Smooth muscle cell (in vitro differentiated cells): ENCODE results near the gene SOX12. TPM values are rescaled to one million over a fixed set of nuclear protein-coding genes. Genes with fewer than 3 reads are reported as not detected.

Experiments used
- DNase-seq: peaks from one replicate; lab custom pipeline; 2025; ENCODE audit not compliant: unreplicated experiment; lab: John Stamatoyannopoulos, UW
- H2AFZ ChIP-seq: fragments of 200-600 bp; sonication (generic); 2 replicates; pipeline ENCODE4 v1.6.0; 2016; ENCODE audit warnings: antibody characterized with exemption, low read depth, mild to moderate bottlenecking
- H3F3A ChIP-seq: fragments of 200-600 bp; sonication (generic); 2 replicates; pipeline ENCODE4 v1.6.0; 2017; ENCODE audit warnings: antibody characterized with exemption, low read depth
- H3K27ac ChIP-seq: fragments of 200-600 bp; sonication (generic); 2 replicates; pipeline ENCODE4 v1.5.1; 2016; ENCODE audit warnings: low read depth, mild to moderate bottlenecking
- H3K27me3 ChIP-seq: fragments of 200-600 bp; sonication (generic); 2 replicates; pipeline ENCODE4 v1.6.1; 2016; ENCODE audit warnings: low read depth, mild to moderate bottlenecking
- H3K36me3 ChIP-seq: fragments of 200-600 bp; sonication (generic); 2 replicates; pipeline ENCODE4 v1.5.1; 2016; ENCODE audit warnings: low read depth
- H3K4me1 ChIP-seq: fragments of 200-600 bp; sonication (generic); 2 replicates; pipeline ENCODE4 v1.5.1; 2016; ENCODE audit warnings: low read depth
- H3K4me2 ChIP-seq: fragments of 200-600 bp; sonication (generic); 2 replicates; pipeline ENCODE4 v1.6.0; 2016; ENCODE audit warnings: mild to moderate bottlenecking
- H3K4me3 ChIP-seq: fragments of 200-600 bp; sonication (generic); 2 replicates; pipeline ENCODE4 v1.5.1; 2016; ENCODE audit warnings: mild to moderate bottlenecking
- H3K79me2 ChIP-seq: fragments of 200-600 bp; sonication (generic); 2 replicates; pipeline ENCODE4 v1.6.0; 2016; ENCODE audit warnings: low read depth, mild to moderate bottlenecking
- H3K9ac ChIP-seq: fragments of 200-600 bp; sonication (generic); 2 replicates; pipeline ENCODE4 v1.6.0; 2016; ENCODE audit warnings: low read depth
- H3K9me3 ChIP-seq: fragments of 200-600 bp; sonication (generic); replicated peaks from 2 replicates; pipeline ENCODE4 v1.5.1; 2016; ENCODE audit warnings: low read depth
- H4K20me1 ChIP-seq: fragments of 200-600 bp; sonication (generic); 2 replicates; pipeline ENCODE4 v1.6.0; 2016; ENCODE audit warnings: low read depth
- CTCF ChIP-seq: fragments of 200-600 bp; sonication (generic); IDR thresholded peaks from 2 replicates; pipeline ENCODE4 v1.5.1; 2017; ENCODE audit warnings: borderline replicate concordance, mild to moderate bottlenecking, antibody characterized with exemption; ENCODE audit not compliant: insufficient read depth, poor library complexity, severe bottlenecking
- WGBS: methylation state at CpG from one replicate; pipeline ENCODE4 v1.1.7; 2016; ENCODE audit warnings: low lambda C conversion rate; 5-methylcytosine and 5-hydroxymethylcytosine counted together
- polyA plus RNA-seq: library from polyadenylated mRNA; unstranded; fragments of >200 nt; fragmentation: Nextera tagmentation; extraction: Ambion mirVana; gene quantifications from 2 replicates; pipeline ENCODE4 v1.2.1, GENCODE V29; 2016
- total RNA-seq: library from RNA; depleted of rRNA; stranded (reverse); fragments of >200 nt; gene quantifications from 2 replicates; pipeline ENCODE4 v1.2.3, GENCODE V29; 2014

The SOX12 gene
- total and polyA plus RNA-seq, 2 experiments from 2014 or later: 7.1 to 17.7 TPM

- Histone ChIP-seq H3K4me2 (peak within 1 kb of the TSS; percentile 98), H3K4me3 (peak within 1 kb of the TSS; percentile 82), H3K79me2 (peaks cover 17% of the 10 kb centered on the region), H3K4me1 (peaks cover 10% of the 10 kb centered on the region), H2AFZ (peak within 1 kb of the TSS; percentile 77), H3K9me3 (no peaks in the 10 kb centered on the region), H3K27ac (peak within 1 kb of the TSS; percentile 97), H4K20me1 (peaks cover 4% of the 10 kb centered on the region), H3K9ac (peak within 1 kb of the TSS; percentile 89), H3F3A (peaks cover 10% of the 10 kb centered on the region), H3K27me3 (no peaks in the 10 kb centered on the region), H3K36me3 (no peaks in the 10 kb centered on the region)
- under 1% methylated on average over 15 of the region's 50 CpGs for WGBS
- TF ChIP-seq CTCF: no peak
- DNase-seq: no peak
Measured at GRCh38 chr20:346640-347316, 21.4 kb downstream of the SOX12 start, which contains the start of gene NRSN2. Gene NRSN2, plus strand, starts transcription at chr20:347111. Its CDS starts 2,533 bp downstream, at chr20:349644.

GRCh38 chr20:347317-347639 lies 21.9 kb downstream of the SOX12 start:
- 2% methylated on average over 6 of the region's 19 CpGs for WGBS
- Histone ChIP-seq H4K20me1 (peaks cover 4% of the 10 kb centered on the region), H3K36me3 (no peaks in the 10 kb centered on the region), H3K4me3 (peak overlapping the region; percentile 82), H2AFZ (peak overlapping the region; percentile 77), H3K27ac (peak overlapping the region; percentile 97), H3K4me1 (peaks cover 10% of the 10 kb centered on the region), H3K9me3 (no peaks in the 10 kb centered on the region), H3K79me2 (peaks cover 17% of the 10 kb centered on the region), H3K27me3 (no peaks in the 10 kb centered on the region), H3K9ac (peak overlapping the region; percentile 89), H3K4me2 (peak overlapping the region; percentile 98), H3F3A (peaks cover 13% of the 10 kb centered on the region)
- no peak for DNase-seq
- TF ChIP-seq CTCF: no peak

GRCh38 chr20:347640-348484 lies 22.5 kb downstream of the SOX12 start:
- H3F3A ChIP-seq: peaks cover 13% of the 10 kb centered on the region
- H3K4me2 ChIP-seq: peak overlapping the region; percentile 98
- H3K79me2 ChIP-seq: peaks cover 17% of the 10 kb centered on the region
- H3K27ac ChIP-seq: peak overlapping the region; percentile 97
- no peaks in the 10 kb centered on the region for H3K36me3 ChIP-seq
- no peaks in the 10 kb centered on the region for H3K27me3 ChIP-seq
- peak overlapping the region; percentile 89 for H3K9ac ChIP-seq
- peaks cover 10% of the 10 kb centered on the region for H3K4me1 ChIP-seq
- TF ChIP-seq CTCF: no peak
- DNase-seq: peak; percentile 90
- peaks cover 4% of the 10 kb centered on the region for H4K20me1 ChIP-seq
- peak overlapping the region; percentile 82 for H3K4me3 ChIP-seq
- H3K9me3 ChIP-seq: no peaks in the 10 kb centered on the region
- H2AFZ ChIP-seq: peak overlapping the region; percentile 77
- WGBS: 2% methylated on average over 31 of the region's 61 CpGs
